GM12873 (cell line): Measurements from ENCODE around the gene VWA5B1.

Experiments
- TF ChIP-seq, protein P1 (sequence below): IDR thresholded peaks from 2 replicates; pipeline ENCODE4 v1.5.1; 2012; ENCODE audit warnings: low read depth, mild to moderate bottlenecking, moderate library complexity, low read length, control low read depth; ENCODE audit not compliant: insufficient read depth; ENCODE audit errors: missing control alignments

Gene VWA5B1

GRCh38 chr1:20324704-20325406 is 34.2 kb downstream of the VWA5B1 start:
- TF ChIP-seq, protein P1, sequence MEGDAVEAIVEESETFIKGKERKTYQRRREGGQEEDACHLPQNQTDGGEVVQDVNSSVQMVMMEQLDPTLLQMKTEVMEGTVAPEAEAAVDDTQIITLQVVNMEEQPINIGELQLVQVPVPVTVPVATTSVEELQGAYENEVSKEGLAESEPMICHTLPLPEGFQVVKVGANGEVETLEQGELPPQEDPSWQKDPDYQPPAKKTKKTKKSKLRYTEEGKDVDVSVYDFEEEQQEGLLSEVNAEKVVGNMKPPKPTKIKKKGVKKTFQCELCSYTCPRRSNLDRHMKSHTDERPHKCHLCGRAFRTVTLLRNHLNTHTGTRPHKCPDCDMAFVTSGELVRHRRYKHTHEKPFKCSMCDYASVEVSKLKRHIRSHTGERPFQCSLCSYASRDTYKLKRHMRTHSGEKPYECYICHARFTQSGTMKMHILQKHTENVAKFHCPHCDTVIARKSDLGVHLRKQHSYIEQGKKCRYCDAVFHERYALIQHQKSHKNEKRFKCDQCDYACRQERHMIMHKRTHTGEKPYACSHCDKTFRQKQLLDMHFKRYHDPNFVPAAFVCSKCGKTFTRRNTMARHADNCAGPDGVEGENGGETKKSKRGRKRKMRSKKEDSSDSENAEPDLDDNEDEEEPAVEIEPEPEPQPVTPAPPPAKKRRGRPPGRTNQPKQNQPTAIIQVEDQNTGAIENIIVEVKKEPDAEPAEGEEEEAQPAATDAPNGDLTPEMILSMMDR = no peak

GRCh38 chr1:20325407-20325843 is 34.8 kb downstream of the VWA5B1 start:
- TF ChIP-seq, protein P1 = no peak

DNA sequence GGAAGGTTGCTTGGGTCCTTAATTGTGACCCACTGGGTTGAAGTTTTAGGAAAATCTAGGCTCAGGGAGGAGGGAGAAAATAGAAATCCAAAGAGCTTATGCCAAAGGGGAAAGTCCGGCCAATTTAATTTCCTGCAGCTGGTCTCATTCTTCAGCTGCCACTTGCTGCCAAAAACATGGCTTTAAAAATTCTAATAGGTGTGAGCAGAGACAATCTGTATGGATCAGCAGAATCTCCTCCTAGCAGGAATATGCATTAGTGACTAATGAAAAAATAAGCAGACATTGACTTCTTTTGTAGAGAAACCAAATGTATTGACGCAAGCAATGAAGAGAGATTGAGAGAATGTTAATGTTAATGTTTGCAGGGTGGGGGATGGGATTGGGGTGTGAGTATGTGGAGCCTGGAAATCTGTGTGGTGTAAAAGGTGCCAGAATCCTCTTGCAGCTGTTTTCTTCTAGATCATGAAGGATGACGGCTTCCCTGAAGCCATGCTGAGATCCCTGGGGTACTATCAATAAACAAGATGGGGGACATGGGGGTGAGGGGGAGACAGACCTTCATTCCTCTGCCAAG is 35.3 kb downstream of the VWA5B1 start:
- TF ChIP-seq, protein P1 = no peak

DNA sequence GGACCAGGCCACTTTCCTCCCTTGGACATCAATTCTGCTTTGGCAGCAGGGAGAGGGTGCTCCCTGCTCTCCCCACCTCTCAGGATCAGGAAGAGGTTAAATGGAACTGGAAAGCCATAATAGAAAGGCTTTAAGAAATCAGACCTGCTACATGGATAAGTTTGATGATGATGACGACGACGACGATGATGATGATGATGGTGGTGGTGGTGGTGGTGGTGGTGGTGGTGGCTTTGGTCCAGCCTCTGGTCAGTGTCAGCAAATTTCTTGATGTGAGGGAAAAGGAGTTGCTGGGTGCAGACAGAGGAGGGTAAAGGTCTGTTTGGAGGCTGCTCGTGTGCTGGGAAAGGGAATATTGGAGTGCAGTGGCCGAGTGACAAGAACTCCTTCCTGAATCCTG is 36.8 kb downstream of the VWA5B1 start:
- TF ChIP-seq, protein P1 = no peak

DNA sequence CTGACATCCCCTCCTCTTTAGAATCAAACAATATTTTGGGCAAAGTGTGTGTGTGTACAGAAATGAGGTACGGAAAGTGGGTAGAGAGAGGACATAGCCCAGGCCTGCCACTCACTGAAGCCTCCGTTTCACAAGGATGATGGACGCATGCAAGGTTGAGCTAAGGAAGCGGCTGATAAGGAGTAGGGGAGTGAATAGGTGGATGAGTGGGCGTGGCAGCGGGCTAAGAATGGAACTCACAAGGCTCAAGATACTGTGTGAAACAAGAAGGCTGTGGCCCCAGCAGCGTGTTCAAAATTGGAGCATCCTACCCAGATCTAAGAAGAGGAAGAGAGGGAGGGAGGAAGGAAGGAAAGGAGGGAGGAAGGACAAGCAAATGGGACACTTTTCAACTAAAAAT is 37.5 kb downstream of the VWA5B1 start:
- TF ChIP-seq, protein P1 = no peak

- TF ChIP-seq, protein P1 = peak; percentile 37
Measured at GRCh38 chr1:20329793-20330542, 39.3 kb downstream of the VWA5B1 start.

DNA sequence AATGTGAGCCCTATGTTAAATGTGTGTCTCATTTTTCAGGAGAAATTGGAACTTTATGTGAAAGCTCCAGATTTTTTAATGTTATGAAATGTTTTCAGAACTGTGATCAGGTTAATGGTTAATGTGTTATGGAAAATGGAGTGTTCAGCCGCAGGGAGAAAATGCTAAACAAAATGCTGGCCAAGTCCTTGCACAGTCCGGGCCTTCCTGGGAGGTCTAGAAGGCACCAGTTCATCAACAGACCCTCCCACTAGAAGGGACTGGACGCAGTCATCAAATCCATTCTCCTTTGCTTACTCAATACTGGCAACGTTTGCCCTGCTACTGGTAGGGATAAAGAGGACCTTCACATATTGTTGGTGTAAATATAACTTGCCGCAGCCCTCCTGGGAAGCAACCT is 43.4 kb downstream of the VWA5B1 start:
- TF ChIP-seq, protein P1 = no peak
